ENCODE measurements around the gene PACS2. TPM values are rescaled to one million over a fixed set of nuclear protein-coding genes. Genes with fewer than 3 reads are reported as not detected.

The PACS2 gene
- total RNA-seq, 3 donors from 2014 or later (not counting 1 experiment from before 2014, with no cell fraction given) = 58.4 to 76.5 (median 69.2) TPM

DNA sequence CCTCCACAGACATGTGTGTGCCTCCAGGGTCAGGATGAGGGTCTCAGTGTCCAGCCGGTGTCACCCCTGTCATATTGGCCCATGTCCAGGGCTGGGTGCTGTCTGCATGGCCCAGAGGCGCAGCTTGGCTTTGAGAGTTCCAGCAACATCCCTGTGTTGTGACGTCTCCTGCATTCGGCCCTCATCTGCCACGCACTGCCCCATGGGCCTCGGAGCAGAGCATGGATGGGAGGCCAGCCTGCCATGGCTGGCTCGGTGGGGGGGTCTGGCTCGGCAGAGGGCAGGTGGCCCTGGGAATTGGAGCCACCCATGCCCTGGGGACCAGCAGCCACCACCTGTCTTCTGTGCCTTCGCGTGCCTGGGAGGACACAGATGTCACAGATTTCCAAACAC, 73.0 kb downstream of the PACS2 start:
- ATAC-seq = no peak
- Mint-ChIP-seq H3K9me3 (no peaks in the 10 kb centered on the region), H3K4me3 (no peak overlapping the region), H3K27ac (no peak overlapping the region), H3K27me3 (ENCODE audit: low read depth in 2 of 2) (no peaks in the 10 kb centered on the region), H3K4me1 (peaks cover 8 to 12% of the 10 kb centered on the region in 2 donors), H3K36me3 (no peaks in the 10 kb centered on the region)
- DNase-seq = no peak
- H3K27me3 ChIP-seq (ENCODE audit: control insufficient read depth, insufficient read depth, low read length) = no peaks in the 10 kb centered on the region
- H3K4me1 ChIP-seq (ENCODE audit: control insufficient read depth, insufficient read depth, low read length) = peaks cover 37% of the 10 kb centered on the region
- intact Hi-C loops (cut with micrococcal nuclease) = no loop called here
- TF ChIP-seq, protein P1, sequence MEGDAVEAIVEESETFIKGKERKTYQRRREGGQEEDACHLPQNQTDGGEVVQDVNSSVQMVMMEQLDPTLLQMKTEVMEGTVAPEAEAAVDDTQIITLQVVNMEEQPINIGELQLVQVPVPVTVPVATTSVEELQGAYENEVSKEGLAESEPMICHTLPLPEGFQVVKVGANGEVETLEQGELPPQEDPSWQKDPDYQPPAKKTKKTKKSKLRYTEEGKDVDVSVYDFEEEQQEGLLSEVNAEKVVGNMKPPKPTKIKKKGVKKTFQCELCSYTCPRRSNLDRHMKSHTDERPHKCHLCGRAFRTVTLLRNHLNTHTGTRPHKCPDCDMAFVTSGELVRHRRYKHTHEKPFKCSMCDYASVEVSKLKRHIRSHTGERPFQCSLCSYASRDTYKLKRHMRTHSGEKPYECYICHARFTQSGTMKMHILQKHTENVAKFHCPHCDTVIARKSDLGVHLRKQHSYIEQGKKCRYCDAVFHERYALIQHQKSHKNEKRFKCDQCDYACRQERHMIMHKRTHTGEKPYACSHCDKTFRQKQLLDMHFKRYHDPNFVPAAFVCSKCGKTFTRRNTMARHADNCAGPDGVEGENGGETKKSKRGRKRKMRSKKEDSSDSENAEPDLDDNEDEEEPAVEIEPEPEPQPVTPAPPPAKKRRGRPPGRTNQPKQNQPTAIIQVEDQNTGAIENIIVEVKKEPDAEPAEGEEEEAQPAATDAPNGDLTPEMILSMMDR (IDR thresholded peaks at IDR 0.05) = no peak
- H3K36me3 ChIP-seq (ENCODE audit: control insufficient read depth, insufficient read depth, low read length) = peaks cover 3% of the 10 kb centered on the region
- 95% methylated on average over 10 of the region's 10 CpGs for WGBS (ENCODE audit: insufficient coverage)
- H3K9me3 ChIP-seq (ENCODE audit: control insufficient read depth, insufficient read depth, low read length) = no peaks in the 10 kb centered on the region
- no peak overlapping the region for H3K27ac ChIP-seq (ENCODE audit: low read length)
- H3K4me3 ChIP-seq (ENCODE audit: low read length) = no peak overlapping the region

DNA sequence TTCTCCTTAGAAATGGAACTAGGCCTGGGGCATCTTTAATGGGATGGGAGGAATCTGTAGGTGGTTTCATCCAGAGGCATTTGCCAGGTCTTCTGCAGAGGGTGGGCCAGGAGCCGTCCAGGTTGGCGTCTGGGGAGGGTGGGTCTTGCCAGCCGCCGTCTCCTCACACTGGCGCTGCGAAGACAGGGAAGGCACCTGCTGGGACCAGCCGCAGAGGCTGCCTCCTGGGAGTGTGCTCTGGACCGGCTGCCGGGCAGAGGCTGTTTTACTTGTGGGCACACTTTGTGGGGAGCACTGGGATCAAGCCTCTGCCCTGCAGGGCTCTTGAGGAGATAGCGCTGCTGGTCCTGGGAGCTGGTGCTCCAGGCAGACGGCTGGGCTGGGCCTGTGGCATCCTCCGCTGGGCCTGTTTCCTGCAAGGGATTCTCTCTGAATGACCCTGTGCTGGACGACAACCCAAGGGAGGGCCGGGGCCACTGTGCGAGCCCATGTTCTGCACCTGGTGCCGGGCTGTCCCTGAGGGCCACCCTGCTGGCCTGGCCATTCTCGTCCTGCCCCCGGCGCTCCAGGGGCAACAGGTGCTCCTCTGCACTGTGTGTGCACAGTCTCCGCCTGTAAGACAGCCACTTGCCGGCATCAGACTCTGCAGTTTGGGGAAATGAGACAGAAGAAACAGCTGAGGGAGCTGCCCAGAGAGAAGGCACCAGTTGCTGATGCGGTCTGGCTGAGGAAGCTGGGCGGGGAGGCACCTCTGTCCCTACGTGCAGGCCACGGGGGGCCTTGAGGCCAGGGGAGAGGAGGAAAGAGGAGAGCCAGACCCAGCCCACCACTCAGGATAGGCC, 73.8 kb downstream of the PACS2 start:
- peaks cover 8 to 12% of the 10 kb centered on the region in 2 donors for H3K4me1 Mint-ChIP-seq
- H3K36me3 Mint-ChIP-seq = no peaks in the 10 kb centered on the region
- intact Hi-C loops (cut with micrococcal nuclease) = no loop called here
- H3K4me1 ChIP-seq (ENCODE audit: control insufficient read depth, insufficient read depth, low read length) = peaks cover 45% of the 10 kb centered on the region
- no peak overlapping the region for H3K4me3 Mint-ChIP-seq
- 87% methylated on average over 25 of the region's 25 CpGs for WGBS (ENCODE audit: insufficient coverage)
- H3K9me3 ChIP-seq (ENCODE audit: control insufficient read depth, insufficient read depth, low read length) = no peaks in the 10 kb centered on the region
- DNase-seq (no peak), ATAC-seq (no peak)
- H3K4me3 ChIP-seq (ENCODE audit: low read length) = no peak overlapping the region
- no peak overlapping the region for H3K27ac Mint-ChIP-seq
- H3K27me3 ChIP-seq (ENCODE audit: control insufficient read depth, insufficient read depth, low read length) = no peaks in the 10 kb centered on the region
- H3K27ac ChIP-seq (ENCODE audit: low read length) = no peak overlapping the region
- H3K9me3 Mint-ChIP-seq = no peaks in the 10 kb centered on the region
- H3K27me3 Mint-ChIP-seq (ENCODE audit: low read depth in 2 of 2) = no peaks in the 10 kb centered on the region
- H3K36me3 ChIP-seq (ENCODE audit: control insufficient read depth, insufficient read depth, low read length) = peaks cover 3% of the 10 kb centered on the region
- TF ChIP-seq, protein P1 (IDR thresholded peaks at IDR 0.05) = no peak

DNA sequence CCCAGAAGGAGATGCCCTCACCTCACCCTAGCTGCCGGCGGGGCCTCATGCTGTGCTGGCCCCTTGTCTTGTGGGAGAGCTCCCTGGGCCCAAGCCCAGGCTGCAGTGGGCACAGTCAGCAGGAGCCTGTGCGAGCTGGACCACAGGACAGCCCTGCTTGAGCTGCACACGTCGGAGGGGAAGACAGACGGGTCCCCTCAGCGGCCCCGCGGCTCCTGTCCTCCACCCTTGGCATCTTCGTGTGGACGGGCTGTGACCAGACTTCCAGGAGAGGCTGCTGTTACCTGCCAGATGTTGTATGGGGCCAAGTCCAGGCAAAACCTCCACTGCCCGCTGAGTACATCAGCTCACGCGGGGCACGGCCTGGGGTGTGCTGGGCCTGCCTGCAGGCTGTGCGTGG, 74.4 kb downstream of the PACS2 start:
- TF ChIP-seq, protein P1 (IDR thresholded peaks at IDR 0.05) = no peak
- Histone ChIP-seq H3K27me3 (ENCODE audit: control insufficient read depth, insufficient read depth, low read length) (no peaks in the 10 kb centered on the region), H3K4me3 (ENCODE audit: low read length) (no peak overlapping the region), H3K36me3 (ENCODE audit: control insufficient read depth, insufficient read depth, low read length) (peaks cover 3% of the 10 kb centered on the region), H3K27ac (ENCODE audit: low read length) (no peak overlapping the region), H3K4me1 (ENCODE audit: control insufficient read depth, insufficient read depth, low read length) (peaks cover 46% of the 10 kb centered on the region), H3K9me3 (ENCODE audit: control insufficient read depth, insufficient read depth, low read length) (no peaks in the 10 kb centered on the region)
- H3K36me3 Mint-ChIP-seq = no peaks in the 10 kb centered on the region
- H3K27ac Mint-ChIP-seq = no peak overlapping the region
- no peak overlapping the region for H3K4me3 Mint-ChIP-seq
- WGBS (ENCODE audit: insufficient coverage) = 94% methylated on average over 16 of the region's 16 CpGs
- ATAC-seq = no peak
- H3K9me3 Mint-ChIP-seq = no peaks in the 10 kb centered on the region
- no peaks in the 10 kb centered on the region for H3K27me3 Mint-ChIP-seq (ENCODE audit: low read depth in 2 of 2)
- peaks cover 8 to 12% of the 10 kb centered on the region in 2 donors for H3K4me1 Mint-ChIP-seq
- DNase-seq = no peak
- intact Hi-C loops (cut with micrococcal nuclease) = no loop called here
